ENCODE measurements around the gene ASMTL.

- TF ChIP-seq CTCF (IDR thresholded peaks at IDR 0.05; ENCODE audit: insufficient read depth, low read length): no peak
- peak; percentile 54 for TF ChIP-seq POLR2AphosphoS5 (IDR thresholded peaks at IDR 0.05; ENCODE audit: low read depth)
- no peak for TF ChIP-seq SPI1 (IDR thresholded peaks at IDR 0.05; ENCODE audit: borderline replicate concordance, low read depth)
- no peak for TF ChIP-seq REST (IDR thresholded peaks at IDR 0.05; ENCODE audit: insufficient replicate concordance, low read depth)
These were observed 67.2 kb downstream of the ASMTL start for GRCh38 chrX:1385253-1386223.

Measured in HL-60 (cell line).